NCI-H2081 (cell line): Measurements from ENCODE around the gene MAN1A1.

Source experiments
- DNase-seq, 2 experiments: peaks; one replicate each; lab custom pipeline; 2025; lab: John Stamatoyannopoulos, UW

Gene MAN1A1

DNA sequence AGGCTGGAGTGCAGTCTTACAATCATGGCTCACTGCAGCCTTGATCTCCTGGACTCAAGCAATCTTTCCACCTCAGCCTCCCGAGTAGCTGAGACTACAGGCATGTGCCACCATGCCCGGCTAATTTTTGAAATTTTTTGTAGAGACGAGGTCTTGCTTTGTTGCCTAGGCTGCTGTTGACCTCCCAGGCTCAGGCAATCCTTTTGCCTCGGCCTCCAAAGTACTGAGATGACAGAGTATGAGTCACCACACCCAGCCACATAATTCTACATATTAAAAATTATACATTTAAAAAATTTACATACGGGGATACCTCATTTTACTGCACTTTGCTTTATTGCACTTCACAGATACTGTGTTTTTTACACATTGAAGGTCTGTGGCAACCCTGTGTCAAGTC is 115.1 kb downstream of the MAN1A1 start:
- no peak for DNase-seq

DNA sequence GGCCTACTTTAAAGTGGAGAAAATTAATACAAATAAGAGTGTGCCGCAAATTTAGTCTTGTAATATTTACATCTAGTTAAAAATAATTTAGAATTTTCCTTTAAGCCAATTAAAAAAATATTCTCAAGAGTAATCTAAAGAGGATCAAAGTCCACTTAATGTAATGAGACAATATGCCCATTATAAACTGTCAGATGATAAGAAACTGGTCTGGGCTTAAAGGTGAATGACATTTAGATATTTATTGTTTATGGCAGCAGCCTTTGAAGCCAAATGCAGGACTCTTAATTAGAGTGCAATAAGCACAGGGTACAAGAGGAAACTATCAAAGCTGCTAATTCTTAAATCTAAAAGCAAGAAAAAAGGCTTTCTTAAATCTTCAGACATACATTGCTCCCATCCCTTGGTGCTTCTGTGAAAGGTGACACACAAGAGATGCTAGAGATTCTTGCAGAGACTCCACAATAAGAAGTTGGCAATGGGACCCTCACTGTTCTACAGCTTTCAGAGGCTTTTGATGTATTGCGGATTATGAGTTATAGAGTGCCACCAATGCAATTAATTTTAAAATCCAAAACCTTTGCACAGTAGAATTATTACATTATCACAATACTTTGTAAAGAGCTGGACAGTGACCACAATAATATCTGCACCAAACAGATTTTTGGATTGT is 116.1 kb downstream of the MAN1A1 start:
- DNase-seq = no peak

DNA sequence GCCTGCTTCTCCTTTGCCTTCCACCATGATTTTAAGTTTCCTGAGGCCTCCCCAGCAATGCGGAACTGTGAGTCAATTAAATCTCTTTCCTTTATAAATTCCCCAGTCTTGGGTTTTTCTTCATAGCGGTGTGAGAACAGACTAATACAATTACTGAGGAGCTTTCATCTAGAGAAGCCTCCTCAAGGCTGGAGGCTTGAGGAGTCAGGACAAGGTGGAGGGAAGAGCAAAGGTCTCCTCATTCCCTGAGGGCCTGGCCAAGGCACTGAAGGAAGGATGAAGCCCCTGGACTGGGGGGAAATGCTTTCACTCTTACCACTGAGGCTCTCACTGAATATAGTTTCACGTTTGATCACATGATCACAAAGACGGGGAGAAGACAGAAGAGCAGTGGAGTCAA is 118.2 kb downstream of the MAN1A1 start:
- no peak for DNase-seq

DNA sequence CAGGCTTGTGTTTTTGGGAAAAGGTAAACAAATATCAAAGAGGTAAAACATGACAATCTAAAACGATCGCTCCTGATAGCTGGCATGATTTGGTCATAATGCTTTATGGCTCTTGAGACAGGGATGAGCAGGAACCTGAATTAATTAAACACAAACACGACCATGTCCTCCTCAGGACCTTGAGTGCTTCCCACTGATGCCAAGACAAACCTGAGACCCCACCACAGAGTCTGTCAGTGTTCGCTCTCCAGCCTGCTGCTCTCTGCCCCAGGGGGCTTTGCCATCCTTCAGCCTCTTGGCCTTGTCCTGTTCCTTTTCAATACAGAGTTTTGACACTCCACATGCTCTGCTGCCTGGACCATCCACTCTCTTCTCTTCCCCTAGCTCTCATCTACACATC is 119.4 kb downstream of the MAN1A1 start:
- no peak for DNase-seq

DNA sequence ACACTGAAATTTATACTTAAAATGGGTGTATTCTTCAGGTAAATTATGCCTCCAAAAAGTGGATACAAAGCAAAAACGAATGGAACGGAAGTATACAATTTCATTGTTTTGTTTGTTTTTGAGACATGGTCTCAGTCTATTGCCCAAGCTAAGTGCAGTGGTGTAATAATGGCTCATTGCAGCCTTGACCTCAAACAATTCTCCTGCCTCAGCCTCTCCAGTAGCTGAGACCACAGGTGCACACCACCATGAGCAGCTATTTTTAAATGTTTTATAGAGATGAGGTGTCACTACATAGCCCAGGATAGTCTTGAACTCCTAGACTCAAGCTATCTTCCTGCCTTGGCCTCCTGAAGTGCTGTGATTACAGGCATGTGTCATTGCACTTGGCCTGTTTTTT is 122.2 kb downstream of the MAN1A1 start:
- no peak for DNase-seq

DNA sequence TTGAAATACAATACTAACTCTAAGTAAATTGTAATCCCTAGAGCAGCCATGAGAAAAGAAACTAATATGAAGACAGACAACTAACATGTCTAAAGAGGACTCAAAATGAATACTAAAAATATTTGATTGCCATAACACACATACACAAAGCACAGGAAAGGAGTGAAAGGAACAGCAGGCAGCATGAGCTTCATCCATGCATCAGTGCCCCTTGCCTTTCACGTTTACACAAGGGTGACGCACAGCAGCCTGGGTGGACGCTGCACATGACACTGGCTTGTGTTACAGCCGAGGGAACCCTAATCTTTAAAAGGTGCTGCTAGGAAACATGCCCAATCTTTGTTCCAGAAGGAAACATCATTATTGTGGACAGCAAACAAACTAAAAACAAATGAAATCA is 123.5 kb downstream of the MAN1A1 start:
- peak; percentile 29 to 77 for DNase-seq

DNA sequence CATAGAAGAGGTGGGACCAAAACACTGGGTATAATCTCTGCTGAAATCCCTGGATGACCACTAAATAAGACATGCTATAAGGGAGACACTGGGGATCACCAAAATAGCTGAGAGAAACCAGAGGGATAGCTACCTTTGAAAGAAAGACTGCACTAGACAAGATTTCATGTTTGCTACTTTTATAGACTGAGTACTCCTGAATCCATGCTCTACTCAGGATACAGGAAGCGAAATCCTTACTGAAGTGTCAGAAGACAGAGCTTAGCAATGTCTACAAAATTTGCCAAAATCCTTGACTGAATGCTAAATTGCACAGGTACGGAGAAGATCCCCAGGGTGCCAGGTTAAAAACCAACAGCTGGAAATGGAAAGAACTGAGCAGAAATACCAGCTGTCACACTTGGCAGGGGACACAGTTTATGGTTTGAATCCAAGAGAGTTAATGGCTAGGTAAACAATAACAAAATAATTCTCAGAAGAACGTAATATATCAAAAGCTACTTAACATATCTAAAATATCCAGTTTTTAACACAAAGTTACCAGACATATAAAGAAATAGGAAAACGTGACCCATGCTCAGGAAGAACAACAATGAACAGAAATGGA is 125.4 kb downstream of the MAN1A1 start:
- DNase-seq = peak; percentile 11 to 69

DNA sequence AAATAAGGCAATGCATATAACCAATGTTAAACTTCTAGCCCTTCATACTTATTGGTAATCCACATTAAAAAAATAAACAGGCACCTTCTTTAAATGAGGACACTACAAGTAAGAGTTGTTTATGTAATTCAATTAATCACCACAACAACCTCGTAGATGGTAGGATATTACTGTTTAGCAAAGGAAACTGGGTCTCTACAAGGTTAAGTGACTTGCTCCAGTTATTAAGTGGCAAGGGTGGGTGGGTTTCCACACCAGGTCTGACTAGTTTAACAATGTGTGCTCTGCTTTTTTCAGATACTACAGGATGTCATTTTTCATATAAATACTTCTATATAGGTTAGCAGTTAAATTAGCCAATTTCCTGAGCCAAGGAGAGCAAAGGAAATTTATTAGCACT is 129.1 kb downstream of the MAN1A1 start:
- no peak for DNase-seq

DNA sequence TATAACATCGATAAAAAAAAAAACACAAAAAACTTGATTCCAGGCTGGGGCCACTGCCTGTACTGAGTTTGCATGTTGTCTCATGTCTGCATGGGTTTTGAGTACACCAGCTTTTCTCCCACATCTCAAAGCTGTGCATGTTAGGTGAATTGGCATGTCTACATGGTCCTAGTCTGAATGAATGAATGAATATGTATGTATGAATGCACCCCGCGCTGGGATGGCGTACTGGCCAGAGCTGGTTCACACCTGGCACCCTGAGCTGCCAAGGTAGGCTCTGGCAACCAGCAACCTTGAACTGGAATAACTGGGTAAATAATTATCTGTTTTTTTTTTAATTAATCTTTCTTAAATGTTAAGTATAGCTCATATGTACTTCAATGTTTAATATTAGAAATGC is 131.0 kb downstream of the MAN1A1 start:
- DNase-seq = no peak

DNA sequence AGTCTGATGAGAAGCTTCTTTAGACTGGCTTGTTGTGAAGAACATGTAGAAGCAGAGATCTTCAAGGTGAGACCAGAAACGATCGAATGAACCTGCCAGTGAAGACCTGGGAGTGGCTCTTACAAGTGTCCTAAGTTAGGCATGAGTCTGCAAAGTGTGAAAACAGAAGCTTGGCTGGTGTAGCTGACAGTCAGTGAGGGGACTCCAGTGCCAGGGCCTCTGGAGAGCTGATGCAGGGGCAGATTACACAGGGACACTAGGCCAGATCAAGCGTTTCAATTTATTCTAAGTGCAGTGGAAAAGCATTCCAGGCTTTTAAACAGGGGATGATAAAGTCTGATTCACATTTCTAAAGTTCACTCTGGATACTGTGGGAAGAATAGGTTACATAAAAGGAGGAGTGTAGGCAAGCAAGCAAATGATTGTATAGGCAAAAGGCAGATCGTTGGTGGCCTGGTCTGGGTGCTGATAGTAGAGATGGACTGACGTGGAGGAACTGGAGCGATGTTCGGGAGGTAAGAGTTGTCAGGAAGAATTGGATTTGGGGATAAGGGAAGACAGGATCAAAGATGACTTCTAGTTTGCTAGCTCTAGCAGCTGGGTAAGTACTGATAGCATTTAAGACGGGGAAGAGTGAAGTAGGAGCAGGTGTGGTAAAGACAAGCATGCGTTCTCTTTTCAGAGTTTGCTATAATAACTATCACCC is 133.5 kb downstream of the MAN1A1 start:
- no peak for DNase-seq

DNA sequence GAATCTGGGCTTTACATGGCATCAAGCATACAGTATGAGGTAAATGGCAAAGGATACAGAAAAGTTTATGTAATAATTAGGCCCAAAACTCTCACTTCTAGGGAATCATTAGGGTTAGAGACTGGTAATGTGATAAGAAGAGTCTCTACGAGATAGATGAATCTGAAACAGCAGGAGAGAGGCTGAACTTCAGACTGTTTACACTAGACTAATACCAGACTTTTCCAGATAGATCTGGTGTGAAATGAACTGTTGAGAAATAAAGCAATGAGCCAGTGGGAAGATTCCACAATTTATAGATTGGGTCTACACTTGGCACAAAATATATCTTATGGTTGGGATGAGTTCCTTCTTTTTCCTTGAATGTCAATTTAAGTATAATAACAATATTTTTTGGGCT is 134.3 kb downstream of the MAN1A1 start:
- no peak for DNase-seq

DNA sequence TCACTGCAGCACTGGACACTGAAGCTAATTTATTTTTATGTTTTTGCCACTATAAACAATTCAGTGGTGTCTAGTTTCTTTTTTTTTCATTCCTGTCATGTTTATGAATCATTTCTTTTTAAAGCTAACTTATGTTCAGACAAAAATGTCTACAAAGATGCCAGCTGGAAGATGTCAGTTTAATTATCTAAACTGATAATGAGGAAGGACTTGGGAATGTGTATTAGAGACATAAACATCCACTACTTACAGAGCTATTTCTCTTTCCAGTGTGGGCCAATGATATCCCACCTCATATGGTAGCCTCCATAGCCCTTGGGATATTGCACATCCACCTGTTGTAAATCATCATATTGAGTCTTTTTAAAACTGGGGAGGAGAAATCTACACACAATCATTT is 139.0 kb downstream of the MAN1A1 start:
- no peak for DNase-seq

DNA sequence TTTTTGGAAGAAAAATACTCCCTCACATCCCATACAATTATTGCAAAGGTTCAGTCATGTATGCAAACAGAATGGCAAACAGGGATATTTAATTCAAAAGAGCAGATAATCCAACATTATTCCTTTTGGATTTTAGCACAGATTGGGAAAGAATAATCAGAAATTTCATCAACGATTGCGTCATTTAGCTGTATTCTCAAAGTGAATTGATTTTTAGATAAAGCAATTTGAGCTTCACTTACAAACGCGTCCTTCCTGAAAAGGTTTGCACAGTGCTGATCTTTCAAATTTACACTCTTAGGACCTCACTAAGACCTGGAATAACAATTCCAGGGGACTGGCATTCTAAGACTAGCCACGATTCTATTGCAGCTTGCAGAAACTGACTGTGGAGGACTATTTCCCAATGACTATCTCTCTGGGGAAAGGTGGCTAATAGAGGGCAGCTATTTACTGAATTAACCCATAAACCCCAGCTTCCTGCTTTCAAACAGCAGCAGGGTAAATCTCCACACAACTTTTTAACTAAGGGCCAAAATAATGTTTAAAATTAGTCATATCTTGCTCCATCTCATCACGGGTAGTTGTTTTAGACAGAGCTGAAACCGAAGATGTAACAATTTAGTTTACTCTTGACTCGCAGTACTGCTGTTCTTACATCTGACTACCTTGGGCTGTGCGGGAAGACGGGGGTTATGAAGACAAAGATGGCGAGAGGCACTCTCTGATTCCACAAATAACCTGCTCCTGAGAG is 139.9 kb downstream of the MAN1A1 start:
- no peak for DNase-seq

DNA sequence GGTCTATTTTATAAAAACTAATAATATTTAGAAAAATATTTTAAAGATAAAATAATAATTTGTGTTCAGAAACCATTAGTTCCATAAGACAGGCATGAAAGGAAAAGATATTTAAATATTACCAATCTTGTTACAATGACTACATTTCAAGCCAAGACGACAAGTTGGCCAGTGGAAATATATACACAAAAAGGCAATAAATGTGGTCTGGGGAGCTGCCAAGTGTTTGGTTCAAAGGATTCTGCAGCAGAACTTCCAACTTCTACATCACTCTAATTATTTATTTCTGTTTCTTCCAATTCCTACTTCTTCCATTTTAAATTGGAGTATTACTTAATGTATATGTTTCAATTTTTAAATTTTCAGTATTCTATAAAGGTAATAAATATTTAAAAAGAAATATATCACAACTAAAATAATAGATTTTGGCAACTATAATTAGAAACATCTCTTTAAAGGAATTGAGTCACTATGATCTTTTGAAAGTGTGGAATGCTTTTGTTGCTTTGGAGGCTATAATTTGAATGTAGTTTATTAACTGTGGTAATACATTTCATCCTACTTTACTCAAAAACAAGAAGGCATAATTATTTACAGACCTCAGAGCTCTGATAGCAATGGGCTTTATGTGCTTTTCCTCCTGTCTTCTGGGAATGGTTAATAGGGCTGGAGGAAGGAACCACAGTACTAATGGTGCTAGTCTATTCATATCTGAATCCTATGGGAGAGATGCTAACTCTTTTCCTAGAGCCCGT is 141.4 kb downstream of the MAN1A1 start:
- no peak for DNase-seq

DNA sequence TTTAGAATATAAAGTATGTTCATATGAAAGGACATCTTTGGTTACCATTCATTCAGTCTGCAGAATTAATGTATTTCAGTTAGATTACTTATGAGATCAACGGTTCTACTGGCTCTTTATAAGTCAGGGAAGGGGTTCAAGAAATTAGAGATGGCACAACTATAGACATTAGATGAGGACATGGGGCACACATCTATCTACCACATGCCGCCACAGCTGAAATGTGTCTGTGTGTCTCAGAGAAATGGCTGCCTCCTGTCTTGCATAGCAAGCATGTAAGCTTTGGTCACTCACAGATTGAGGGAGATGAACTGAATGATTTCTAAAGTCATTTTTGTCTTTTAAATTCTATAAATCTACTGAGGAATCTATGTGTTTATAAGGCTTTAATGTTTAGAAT is 142.2 kb downstream of the MAN1A1 start:
- DNase-seq = no peak

DNA sequence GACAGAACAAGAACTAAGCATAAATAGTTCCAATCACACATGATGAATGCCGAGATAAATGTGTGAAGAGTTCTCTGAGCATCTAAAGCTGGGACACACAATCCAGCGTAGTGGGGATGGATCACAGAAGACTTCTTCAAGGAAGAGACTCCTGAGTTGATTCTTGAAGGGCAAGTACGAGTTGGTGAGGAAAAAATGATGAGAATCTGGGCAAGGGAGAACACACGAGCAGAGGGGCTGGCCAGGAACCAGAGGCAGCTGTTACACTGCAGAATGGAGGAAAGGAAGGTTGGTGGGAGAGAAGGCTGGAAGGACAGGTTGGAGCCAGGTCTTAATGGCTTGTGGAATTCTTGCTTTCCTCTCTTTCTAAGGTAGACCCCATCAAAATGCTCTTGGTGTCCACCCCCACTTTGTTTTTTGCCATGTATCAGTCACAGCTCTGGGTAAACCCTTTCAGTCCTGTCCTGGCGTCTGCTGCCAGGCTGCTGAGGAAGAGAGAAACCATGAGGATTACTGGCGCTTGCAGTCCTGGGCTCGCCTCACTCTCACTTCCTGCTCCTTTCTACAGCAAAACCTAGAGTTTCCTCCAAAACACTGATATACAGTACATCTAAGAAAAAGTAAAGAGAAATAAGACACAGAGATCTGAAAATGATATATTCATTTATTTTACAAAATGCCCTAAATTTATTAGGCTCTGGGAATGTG is 143.5 kb downstream of the MAN1A1 start:
- no peak for DNase-seq

DNA sequence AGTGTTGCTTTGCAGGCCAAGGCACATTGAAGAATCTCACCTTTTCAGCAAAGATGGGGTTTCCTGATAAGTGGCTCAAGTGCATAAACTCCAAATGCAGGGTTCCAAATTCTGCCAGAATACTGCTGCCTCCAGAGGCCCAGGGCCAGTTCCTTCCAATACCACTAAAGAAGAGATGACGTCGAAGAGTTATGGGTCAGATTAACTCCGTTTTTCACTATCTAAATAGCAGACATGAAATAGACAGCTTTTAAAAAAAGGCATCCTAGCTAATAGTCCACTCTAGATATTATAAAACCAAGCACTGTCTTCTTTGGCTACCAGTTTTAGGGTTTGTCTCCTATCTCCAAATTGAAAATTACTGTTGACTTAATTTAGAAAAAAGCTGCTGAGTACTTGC is 144.8 kb downstream of the MAN1A1 start:
- no peak for DNase-seq

DNA sequence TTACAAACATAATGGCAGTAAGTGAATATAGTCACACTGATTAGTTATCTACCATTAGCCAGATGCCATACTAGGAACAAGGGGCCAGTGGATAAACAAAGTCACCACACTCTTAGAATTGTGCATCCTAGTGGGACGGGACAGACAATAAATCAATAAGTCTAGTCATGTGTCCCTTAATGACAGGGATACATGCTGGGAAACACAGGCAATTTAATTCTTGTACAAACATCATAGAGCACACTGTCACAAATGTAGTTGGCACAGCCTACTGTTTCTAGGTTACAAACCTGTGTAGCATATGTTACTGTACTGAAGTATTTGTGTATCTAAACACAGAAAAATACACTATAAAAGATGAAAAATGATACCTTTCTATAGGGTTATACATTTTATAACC is 148.1 kb downstream of the MAN1A1 start:
- DNase-seq = peak; percentile 75 to 92

DNA sequence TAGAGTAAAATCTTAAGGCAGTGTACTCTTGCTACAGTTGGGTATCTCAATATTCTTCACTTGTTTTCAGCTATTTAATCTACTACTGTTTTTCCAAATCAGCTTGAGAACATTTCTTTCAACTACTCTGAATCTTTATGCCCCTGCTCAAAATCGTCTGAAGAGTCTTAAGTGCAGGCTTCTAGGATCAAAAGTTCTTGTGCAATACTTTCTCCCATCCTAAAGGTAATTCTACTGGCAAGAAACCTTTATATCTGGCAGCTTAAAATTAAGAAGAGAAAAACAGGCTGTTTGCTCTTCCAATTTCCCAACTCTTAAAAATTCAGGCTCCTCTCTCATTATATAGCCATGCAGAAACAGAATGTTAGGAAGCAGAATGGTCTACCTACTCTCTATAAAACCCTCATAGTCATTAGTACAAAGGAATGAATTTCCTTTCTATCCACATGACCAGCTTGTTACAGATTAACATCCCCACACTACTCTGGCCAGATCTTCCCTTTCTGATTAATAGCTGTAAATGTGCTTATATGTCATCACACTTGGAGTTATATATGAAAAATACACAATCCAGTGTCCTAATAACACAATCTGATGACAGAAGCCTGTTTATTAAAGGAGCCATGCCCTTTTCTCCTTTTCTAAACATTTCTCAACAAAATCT is 148.9 kb downstream of the MAN1A1 start:
- DNase-seq = no peak

DNA sequence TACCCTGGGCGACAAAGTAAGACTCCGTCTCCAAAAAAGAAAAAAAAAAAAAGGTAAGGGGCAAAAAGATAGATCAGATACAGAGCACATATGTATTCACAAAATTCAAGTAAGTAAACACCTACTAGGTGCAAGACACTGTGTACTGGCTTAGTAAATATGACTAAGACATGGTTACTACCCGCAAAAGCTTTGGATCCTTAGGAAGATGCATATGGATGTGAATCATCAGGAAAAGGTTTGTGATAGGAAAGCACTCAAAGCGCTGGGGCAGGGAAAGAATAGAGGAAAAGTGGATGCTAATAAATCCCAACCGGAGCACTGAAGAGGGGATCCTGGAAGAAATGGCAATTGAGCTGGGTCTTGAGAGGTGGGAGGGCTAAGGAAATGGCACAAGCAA is 152.3 kb downstream of the MAN1A1 start:
- no peak for DNase-seq

DNA sequence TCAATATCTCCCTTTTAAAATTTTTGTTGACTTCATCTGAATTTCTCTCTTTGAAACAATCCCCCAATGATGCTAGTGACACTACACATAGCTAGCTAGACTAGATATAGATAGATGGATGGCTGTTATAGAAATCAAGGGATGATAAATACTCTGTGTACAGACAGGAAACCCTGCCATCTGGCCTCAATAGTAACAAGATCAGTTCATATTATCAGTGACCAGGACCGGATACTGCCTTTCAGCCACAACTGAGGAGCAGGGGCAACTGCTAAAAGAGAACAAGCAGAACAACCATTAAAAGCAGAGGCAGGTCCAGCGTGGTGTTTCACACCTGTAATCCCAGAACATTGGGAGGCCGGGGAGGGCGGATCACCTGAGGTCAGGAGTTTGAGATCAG is 152.8 kb downstream of the MAN1A1 start:
- DNase-seq = peak in 1 of 2 experiments; percentile 6
